CD14-positive monocyte (primary cell): ENCODE measurements around the gene TRMT5. TPM values are rescaled to one million over a fixed set of nuclear protein-coding genes. Genes with fewer than 3 reads are reported as not detected.

ENCODE experiments used
- DNase-seq, 3 donors: peaks; one replicate each; pipeline ENCODE4 v3.0.0-alpha.2; 2011 to 2022
- H2AFZ ChIP-seq: 2 replicates; pipeline ENCODE4 v1.6.0; 2012; ENCODE audit warnings: mild to moderate bottlenecking, low read depth, low read length, inconsistent platforms; ENCODE audit not compliant: insufficient read depth, poor library complexity, severe bottlenecking
- H3K27ac ChIP-seq, 2 donors: 1 replicate in 1 of 2; 2 replicates in 1 of 2; pipeline ENCODE4 v1.5.1; 2012 to 2013; ENCODE audit warnings: low read length in 2 of 2, control low read depth in 1 of 2, inconsistent platforms in 1 of 2, low read depth in 1 of 2, mild to moderate bottlenecking in 1 of 2
- H3K27me3 ChIP-seq, 2 donors: one replicate each; pipeline versions ENCODE4 v1.6.0 to v1.6.1; 2011 to 2013; ENCODE audit warnings: low read length in 2 of 2; ENCODE audit not compliant: control insufficient read depth in 2 of 2, insufficient read depth in 2 of 2
- H3K36me3 ChIP-seq, 2 donors: replicated peaks in 1 of 2; 1 replicate in 1 of 2; 2 replicates in 1 of 2; pipeline versions ENCODE4 v1.5.1 to v1.6.1; 2012 to 2013; ENCODE audit warnings: low read length in 2 of 2, control low read depth in 1 of 2, inconsistent platforms in 1 of 2, mild to moderate bottlenecking in 1 of 2; ENCODE audit not compliant: insufficient read depth in 2 of 2, control insufficient read depth in 1 of 2
- H3K4me1 ChIP-seq, 2 donors: 1 replicate in 1 of 2; 2 replicates in 1 of 2; pipeline versions ENCODE4 v1.5.1 to v1.6.1; 2012 to 2013; ENCODE audit warnings: low read length in 2 of 2, control low read depth in 1 of 2, inconsistent platforms in 1 of 2, mild to moderate bottlenecking in 1 of 2, moderate library complexity in 1 of 2; ENCODE audit not compliant: insufficient read depth in 2 of 2, control insufficient read depth in 1 of 2
- H3K4me2 ChIP-seq: replicated peaks from 2 replicates; pipeline ENCODE3; 2012; ENCODE audit warnings: low read length, moderate library complexity, mild to moderate bottlenecking; ENCODE audit not compliant: poor library complexity, severe bottlenecking; ENCODE audit errors: extremely low read depth
- H3K4me3 ChIP-seq, 3 experiments: fragments of 200-600 bp in 1 of 3; sonication (generic) in 1 of 3; replicated peaks in 1 of 3; 1 replicate in 2 of 3; 2 replicates in 1 of 3; pipeline ENCODE4 v1.5.1; 2011 to 2013; ENCODE audit warnings: low read length in 3 of 3, mild to moderate bottlenecking in 3 of 3, control low read depth in 2 of 3, low read depth in 2 of 3, inconsistent platforms in 1 of 3, moderate library complexity in 1 of 3
- H3K79me2 ChIP-seq: 2 replicates; pipeline ENCODE4 v1.6.0; 2012; ENCODE audit warnings: mild to moderate bottlenecking, control low read depth, inconsistent platforms, low read length, moderate library complexity; ENCODE audit not compliant: insufficient read depth
- H3K9ac ChIP-seq: 2 replicates; pipeline ENCODE4 v1.6.0; 2017; ENCODE audit warnings: low read length, mild to moderate bottlenecking; ENCODE audit not compliant: insufficient read depth, poor library complexity, severe bottlenecking
- H3K9me3 ChIP-seq, 2 donors: replicated peaks in 1 of 2; 1 replicate in 1 of 2; 2 replicates in 1 of 2; pipeline versions ENCODE4 v1.5.1 to v1.6.1; 2012 to 2013; ENCODE audit warnings: low read length in 2 of 2, control low read depth in 1 of 2; ENCODE audit not compliant: control insufficient read depth in 1 of 2, insufficient read depth in 1 of 2
- H4K20me1 ChIP-seq: 2 replicates; pipeline ENCODE4 v1.6.0; 2012; ENCODE audit warnings: mild to moderate bottlenecking, low read length, control low read depth, moderate library complexity; ENCODE audit not compliant: insufficient read depth
- H3K27ac Mint-ChIP-seq, 7 donors: one replicate each; pipeline ENCODE4 v1.8.0; 2020; ENCODE audit warnings: mild to moderate bottlenecking in 7 of 7, mixed read lengths in 7 of 7, moderate library complexity in 6 of 7, inconsistent platforms in 2 of 7
- H3K27me3 Mint-ChIP-seq, 3 donors: one replicate each; pipeline ENCODE4 v1.8.0; 2021 to 2022; ENCODE audit warnings: low read depth in 3 of 3, mild to moderate bottlenecking in 3 of 3, mixed read lengths in 3 of 3, moderate library complexity in 3 of 3, inconsistent platforms in 1 of 3
- H3K36me3 Mint-ChIP-seq, 2 donors: one replicate each; pipeline ENCODE4 v1.8.0; 2020; ENCODE audit warnings: mixed read lengths in 2 of 2, inconsistent platforms in 1 of 2, mild to moderate bottlenecking in 1 of 2
- H3K4me1 Mint-ChIP-seq: one replicate; pipeline ENCODE4 v1.8.0; 2020; ENCODE audit warnings: mild to moderate bottlenecking, mixed read lengths
- H3K4me3 Mint-ChIP-seq, 2 donors: one replicate each; pipeline ENCODE4 v1.8.0; 2020; ENCODE audit warnings: mild to moderate bottlenecking in 2 of 2, mixed read lengths in 2 of 2, moderate library complexity in 1 of 2
- H3K9me3 Mint-ChIP-seq, 7 donors: one replicate each; pipeline ENCODE4 v1.8.0; 2020 to 2022; ENCODE audit warnings: mixed read lengths in 7 of 7, mild to moderate bottlenecking in 6 of 7, moderate library complexity in 6 of 7, inconsistent platforms in 2 of 7
- WGBS: methylation state at CpG from one replicate; pipeline ENCODE4 v1.1.5; 2013; ENCODE audit warnings: missing lambda C conversion rate; ENCODE audit not compliant: insufficient coverage; 5-methylcytosine and 5-hydroxymethylcytosine counted together
- intact Hi-C, 2 donors: fragments of 100-400 bp; cut with micrococcal nuclease; formaldehyde crosslinking; loops; one replicate each; pipeline versions ENCODE4 v1.15.0 to v1.15.1; 2023
- polyA plus RNA-seq, 3 donors: library from polyadenylated mRNA; depleted of rRNA in 1 of 3; unstranded in 2 of 3; stranded (reverse) in 1 of 3; fragments of 300-500 nt in 2 of 3; fragments of >200 nt in 1 of 3; fragmentation: Illumina TruSeq in 2 of 3; gene quantifications; 1 replicate in 2 of 3; 2 replicates in 1 of 3; pipeline ENCODE4 v1.2.3, GENCODE V29; 2012 to 2021
- TF ChIP-seq, protein P1 (sequence below): fragments of 200-600 bp; IDR thresholded peaks from one replicate; pipeline ENCODE4 v1.8.0; 2022; ENCODE audit warnings: antibody characterized with exemption, mild to moderate bottlenecking

The TRMT5 gene
- polyA plus RNA-seq, 3 donors: 0.89 to 2.8 (median 1.9) TPM

DNA sequence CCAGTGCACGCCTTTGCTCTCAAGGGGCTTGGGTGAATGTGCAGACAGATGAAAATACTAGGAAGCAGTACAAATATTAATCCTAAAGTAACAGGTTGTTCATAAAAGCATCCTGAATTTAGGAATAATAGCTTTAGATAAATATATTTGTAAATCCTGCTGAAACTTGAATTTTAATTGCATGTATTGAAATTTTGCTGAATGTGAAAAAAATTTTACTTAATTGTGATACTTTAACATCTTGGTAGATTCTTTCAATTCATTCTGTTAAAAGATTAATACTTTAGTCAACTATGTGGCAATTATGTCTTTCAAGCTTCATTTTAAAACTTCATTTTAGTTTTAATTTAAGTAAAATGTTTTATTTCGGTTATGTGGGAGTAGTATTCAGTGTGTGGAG is 5.6 kb upstream of the TRMT5 start:
- no peak overlapping the region for H3K9ac ChIP-seq
- H3K4me1 Mint-ChIP-seq: peaks cover 17% of the 10 kb centered on the region
- no peak overlapping the region for H3K4me3 Mint-ChIP-seq
- H3K27me3 ChIP-seq: no peaks in the 10 kb centered on the region
- peaks cover 33% of the 10 kb centered on the region for H3K79me2 ChIP-seq
- no peak overlapping the region for H3K27ac Mint-ChIP-seq
- TF ChIP-seq, protein P1, sequence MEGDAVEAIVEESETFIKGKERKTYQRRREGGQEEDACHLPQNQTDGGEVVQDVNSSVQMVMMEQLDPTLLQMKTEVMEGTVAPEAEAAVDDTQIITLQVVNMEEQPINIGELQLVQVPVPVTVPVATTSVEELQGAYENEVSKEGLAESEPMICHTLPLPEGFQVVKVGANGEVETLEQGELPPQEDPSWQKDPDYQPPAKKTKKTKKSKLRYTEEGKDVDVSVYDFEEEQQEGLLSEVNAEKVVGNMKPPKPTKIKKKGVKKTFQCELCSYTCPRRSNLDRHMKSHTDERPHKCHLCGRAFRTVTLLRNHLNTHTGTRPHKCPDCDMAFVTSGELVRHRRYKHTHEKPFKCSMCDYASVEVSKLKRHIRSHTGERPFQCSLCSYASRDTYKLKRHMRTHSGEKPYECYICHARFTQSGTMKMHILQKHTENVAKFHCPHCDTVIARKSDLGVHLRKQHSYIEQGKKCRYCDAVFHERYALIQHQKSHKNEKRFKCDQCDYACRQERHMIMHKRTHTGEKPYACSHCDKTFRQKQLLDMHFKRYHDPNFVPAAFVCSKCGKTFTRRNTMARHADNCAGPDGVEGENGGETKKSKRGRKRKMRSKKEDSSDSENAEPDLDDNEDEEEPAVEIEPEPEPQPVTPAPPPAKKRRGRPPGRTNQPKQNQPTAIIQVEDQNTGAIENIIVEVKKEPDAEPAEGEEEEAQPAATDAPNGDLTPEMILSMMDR: no peak
- peaks cover 16 to 17% of the 10 kb centered on the region in 2 donors for H3K36me3 Mint-ChIP-seq
- H3K4me1 ChIP-seq: peaks cover 39 to 45% of the 10 kb centered on the region in 2 donors
- WGBS: no CpG with 5 or more reads among the region's 2 CpGs
- no peak overlapping the region for H2AFZ ChIP-seq
- no peaks in the 10 kb centered on the region for H4K20me1 ChIP-seq
- H3K9me3 ChIP-seq: no peaks in the 10 kb centered on the region
- intact Hi-C loops: loop anchor here in 1 of 2 donors (10.0 kb wide), 1 partner anchor 118 kb away; no protein-coding TSS in a partner anchor
- no peak for DNase-seq
- H3K36me3 ChIP-seq: peaks cover 22 to 62% of the 10 kb centered on the region in 2 donors
- H3K27me3 Mint-ChIP-seq: no peaks in the 10 kb centered on the region
- H3K4me3 ChIP-seq: no peak overlapping the region
- no peak overlapping the region for H3K27ac ChIP-seq
- no peaks in the 10 kb centered on the region for H3K9me3 Mint-ChIP-seq
- H3K4me2 ChIP-seq: no peak overlapping the region

DNA sequence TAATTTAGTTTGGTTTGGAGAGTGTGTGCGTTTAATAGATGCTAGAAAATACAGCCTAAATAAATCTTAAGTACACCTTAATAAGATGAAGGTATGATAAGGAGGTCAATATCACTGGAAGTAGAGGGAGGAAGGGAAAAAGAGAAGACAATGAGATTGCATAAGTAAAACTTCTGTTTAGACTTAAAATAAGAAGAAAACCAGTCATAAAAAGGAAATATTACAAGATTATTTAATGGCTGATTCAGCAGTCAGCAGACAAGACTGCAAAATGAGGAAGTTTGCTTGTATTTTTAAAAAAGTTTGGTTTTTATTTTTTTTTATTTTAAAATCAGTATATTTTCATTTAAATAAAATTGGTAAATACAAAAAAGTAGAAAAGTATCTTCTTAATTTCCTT is 3.3 kb upstream of the TRMT5 start:
- Histone ChIP-seq H3K4me3 (peak overlapping the region in 1 of 3 experiments; percentile 44), H3K36me3 (peaks cover 11 to 39% of the 10 kb centered on the region in 2 donors), H3K4me1 (peaks cover 43 to 56% of the 10 kb centered on the region in 2 donors), H3K27ac (peak overlapping the region in 1 of 2 donors; percentile 93), H2AFZ (no peak overlapping the region), H3K9ac (peak overlapping the region; percentile 47), H3K79me2 (peaks cover 37% of the 10 kb centered on the region), H4K20me1 (no peaks in the 10 kb centered on the region), H3K27me3 (no peaks in the 10 kb centered on the region), H3K9me3 (no peaks in the 10 kb centered on the region), H3K4me2 (peak overlapping the region; percentile 53)
- H3K36me3 Mint-ChIP-seq: peaks cover 13 to 15% of the 10 kb centered on the region in 2 donors
- intact Hi-C loops: loop anchor here (5.0 to 10.0 kb wide), 3 partner anchors 118 to 737 kb away; partner anchors contain the start of gene PPM1A (in 1 of the 2)
- peaks cover 17% of the 10 kb centered on the region for H3K4me1 Mint-ChIP-seq
- no peaks in the 10 kb centered on the region for H3K27me3 Mint-ChIP-seq
- TF ChIP-seq, protein P1: no peak
- DNase-seq: peak; percentile 51 to 77 (median 76)
- no peaks in the 10 kb centered on the region for H3K9me3 Mint-ChIP-seq
- peak overlapping the region; percentile 48 to 93 (median 86) for H3K27ac Mint-ChIP-seq
- WGBS: no CpG with 5 or more reads among the region's 1 CpG
- H3K4me3 Mint-ChIP-seq: peak overlapping the region in 1 of 2 donors; percentile 14
